GM18519 (cell line): Measurements from ENCODE around the gene SLC39A13.

Source experiments
- ATAC-seq: cut with Tn5 transposase; IDR thresholded peaks from one replicate; pipeline ENCODE4 v1.9.1; 2021; ENCODE audit warnings: mild to moderate bottlenecking, moderate library complexity; ENCODE audit not compliant: unreplicated experiment, low FRiP score

Gene SLC39A13

GRCh38 chr11:47407746-47408590, at the start of gene SLC39A13:
Gene SLC39A13, plus strand, starts transcription at chr11:47408590. Its CDS starts 1,505 bp downstream, at chr11:47410095.
- peak; percentile 69 for ATAC-seq

- no peak for ATAC-seq
These were observed 49.7 kb upstream of the SLC39A13 start for GRCh38 chr11:47358731-47359051.

- ATAC-seq, result no peak
These were observed 49.2 kb upstream of the SLC39A13 start for GRCh38 chr11:47359162-47359561.

- ATAC-seq, result no peak
These were observed 48.8 kb upstream of the SLC39A13 start for GRCh38 chr11:47359586-47359985.

- ATAC-seq, result no peak
These were observed 48.0 kb upstream of the SLC39A13 start for GRCh38 chr11:47360341-47360740.

GRCh38 chr11:47361419-47361818, 47.0 kb upstream of the SLC39A13 start:
- ATAC-seq, result no peak

- ATAC-seq, result no peak
These were observed 42.3 kb upstream of the SLC39A13 start for GRCh38 chr11:47366020-47366490.

GRCh38 chr11:47369676-47370075, 38.7 kb upstream of the SLC39A13 start:
- ATAC-seq, result no peak

GRCh38 chr11:47372422-47372821, 36.0 kb upstream of the SLC39A13 start:
- ATAC-seq, result no peak

- ATAC-seq, result no peak
These were observed 34.3 kb upstream of the SLC39A13 start for GRCh38 chr11:47373876-47374719.

GRCh38 chr11:47374720-47375019, 33.7 kb upstream of the SLC39A13 start:
- no peak for ATAC-seq

- ATAC-seq, result no peak
These were observed 33.4 kb upstream of the SLC39A13 start for GRCh38 chr11:47375020-47375419.

- no peak for ATAC-seq
These were observed 32.8 kb upstream of the SLC39A13 start for GRCh38 chr11:47375546-47376085.

GRCh38 chr11:47376107-47376524, 32.3 kb upstream of the SLC39A13 start:
- no peak for ATAC-seq

GRCh38 chr11:47376525-47377371, 31.6 kb upstream of the SLC39A13 start:
- no peak for ATAC-seq

GRCh38 chr11:47377571-47378009, 30.8 kb upstream of the SLC39A13 start:
- ATAC-seq, result no peak

GRCh38 chr11:47378010-47378835, 30.2 kb upstream of the SLC39A13 start, which contains the start of gene SPI1:
Gene SPI1, minus strand, starts transcription at chr11:47378547. Its CDS starts 194 bp downstream, at chr11:47378353.
- ATAC-seq, result peak; percentile 66

- peak; percentile 6 for ATAC-seq
These were observed 29.6 kb upstream of the SLC39A13 start for GRCh38 chr11:47378836-47379170.

GRCh38 chr11:47379317-47379716, 29.1 kb upstream of the SLC39A13 start:
- no peak for ATAC-seq

- ATAC-seq, result no peak
These were observed 28.3 kb upstream of the SLC39A13 start for GRCh38 chr11:47380078-47380477.
